Hematopoietic multipotent progenitor cell treated with erythropoietin and hydrocortisone succinate and interleukin-3 and kit ligand, for 4 days (in vitro differentiated cells): ENCODE data around the gene GTPBP6.
"Not testable (repeated sequence)": the region's sequence is repeated elsewhere in the genome, so short reads cannot be mapped to it uniquely, and the experiment has no call there.

Experiments
- DNase-seq: peaks from one replicate; pipeline ENCODE4 v3.0.0-alpha.2; 2015

Gene GTPBP6

DNA sequence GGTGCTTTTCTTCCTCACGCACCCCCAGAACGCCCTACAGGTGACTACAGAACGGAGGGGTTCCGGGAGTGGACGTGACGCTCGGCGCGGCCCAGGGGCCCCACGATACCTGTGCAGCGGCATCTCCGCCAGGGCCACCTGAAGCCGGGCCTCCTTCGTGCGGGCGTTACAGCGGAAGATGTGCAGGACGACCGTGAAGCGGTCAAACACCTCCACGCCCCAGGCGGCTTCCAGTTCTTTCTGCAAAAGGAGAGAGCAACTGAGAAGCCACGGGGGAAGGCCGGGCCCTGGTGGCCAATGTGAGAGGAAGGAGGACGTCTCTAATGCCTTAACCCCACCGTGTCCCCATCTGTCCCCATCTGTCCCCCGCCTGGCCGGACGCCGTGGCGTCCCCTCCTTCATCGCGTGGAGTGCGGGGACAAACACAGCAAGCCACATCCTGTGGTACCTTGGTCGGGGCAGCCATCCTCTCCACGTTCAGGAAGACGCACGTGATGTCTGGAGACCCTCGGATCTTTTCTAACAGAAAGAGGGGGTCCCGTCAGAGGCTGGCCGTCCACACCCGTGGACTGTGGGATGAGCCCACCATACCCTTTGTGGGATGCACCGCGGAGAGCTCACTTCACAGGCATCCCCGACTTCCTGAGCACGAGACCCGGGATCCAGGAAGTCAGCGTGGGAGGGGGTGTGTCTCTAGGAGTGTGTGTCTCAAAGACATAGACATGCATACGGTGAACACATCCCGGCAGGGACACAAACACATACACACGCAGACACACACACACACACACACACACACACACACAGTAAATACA lies 3.6 kb downstream of the GTPBP6 start:
- no peak for DNase-seq

GRCh38 chrX:314049-314448 lies 4.5 kb downstream of the GTPBP6 start:
- no peak for DNase-seq

DNA sequence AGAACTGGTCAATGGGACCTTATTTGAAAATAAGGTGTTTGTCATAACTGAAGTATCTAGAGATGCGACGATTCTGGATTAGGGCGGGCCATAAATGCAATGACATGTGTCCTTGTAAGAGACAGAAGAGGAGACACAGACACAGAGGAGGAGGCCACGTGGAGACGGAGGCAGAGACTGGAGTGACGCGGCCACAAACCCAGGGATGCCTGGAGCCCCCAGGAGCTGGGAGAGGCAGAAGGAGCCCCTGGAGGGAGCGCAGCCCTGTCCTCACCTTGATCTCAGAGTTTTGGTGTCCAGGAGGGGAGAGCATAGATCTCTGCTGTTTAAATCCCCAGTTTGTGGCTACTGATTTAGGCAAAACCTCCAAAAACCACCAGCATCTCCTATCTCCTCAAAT lies 5.0 kb downstream of the GTPBP6 start:
- DNase-seq, result no peak

- DNase-seq, result no peak
Measured at GRCh38 chrX:312621-313331, 5.8 kb downstream of the GTPBP6 start.

- DNase-seq, result no peak
Measured at GRCh38 chrX:311156-312129, 7.2 kb downstream of the GTPBP6 start.

GRCh38 chrX:310621-311155 lies 7.9 kb downstream of the GTPBP6 start:
- DNase-seq, result no peak

- no peak for DNase-seq
Measured at GRCh38 chrX:308821-309520, 9.6 kb downstream of the GTPBP6 start.

DNA sequence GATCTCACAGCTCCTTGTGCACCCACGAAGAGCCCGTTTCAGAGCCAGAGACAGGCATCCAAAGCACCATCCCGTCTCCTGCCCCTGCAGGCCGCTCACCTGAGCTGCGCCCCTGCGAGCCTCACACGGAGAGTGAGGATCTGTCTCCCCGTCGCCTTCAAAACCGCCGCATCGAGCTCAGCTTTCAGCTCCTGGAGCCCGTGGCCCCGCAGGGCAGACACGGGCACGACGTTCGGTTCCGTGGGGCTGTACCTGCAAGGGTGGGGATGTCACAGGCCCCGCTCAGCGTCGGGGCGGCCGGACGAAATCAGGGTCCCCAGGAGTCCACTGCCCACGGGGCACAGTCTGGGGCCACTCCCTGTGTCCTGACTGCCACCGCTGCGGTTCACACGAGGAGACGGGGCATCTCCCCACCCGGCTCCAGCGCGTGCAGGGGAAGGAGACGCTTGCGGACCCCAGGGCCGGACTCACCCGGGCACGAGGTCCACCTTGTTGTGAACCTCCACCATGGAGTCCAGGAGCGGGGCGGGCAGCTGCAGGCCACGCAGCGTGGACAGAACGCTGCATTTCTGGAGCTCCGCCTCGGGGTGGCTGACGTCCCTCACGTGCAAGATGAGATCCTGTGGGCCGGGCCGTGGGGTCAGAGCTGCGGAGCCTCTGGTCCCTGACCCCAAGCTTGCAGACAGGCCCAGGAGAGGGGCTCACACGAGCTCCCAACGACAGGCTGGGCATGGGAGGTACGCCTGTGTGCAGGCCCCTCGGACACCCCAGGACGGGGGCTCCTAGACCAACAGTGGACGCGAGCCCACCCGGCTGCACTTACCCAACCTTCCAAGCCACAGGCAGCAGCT lies 11.1 kb downstream of the GTPBP6 start:
- no peak for DNase-seq

DNA sequence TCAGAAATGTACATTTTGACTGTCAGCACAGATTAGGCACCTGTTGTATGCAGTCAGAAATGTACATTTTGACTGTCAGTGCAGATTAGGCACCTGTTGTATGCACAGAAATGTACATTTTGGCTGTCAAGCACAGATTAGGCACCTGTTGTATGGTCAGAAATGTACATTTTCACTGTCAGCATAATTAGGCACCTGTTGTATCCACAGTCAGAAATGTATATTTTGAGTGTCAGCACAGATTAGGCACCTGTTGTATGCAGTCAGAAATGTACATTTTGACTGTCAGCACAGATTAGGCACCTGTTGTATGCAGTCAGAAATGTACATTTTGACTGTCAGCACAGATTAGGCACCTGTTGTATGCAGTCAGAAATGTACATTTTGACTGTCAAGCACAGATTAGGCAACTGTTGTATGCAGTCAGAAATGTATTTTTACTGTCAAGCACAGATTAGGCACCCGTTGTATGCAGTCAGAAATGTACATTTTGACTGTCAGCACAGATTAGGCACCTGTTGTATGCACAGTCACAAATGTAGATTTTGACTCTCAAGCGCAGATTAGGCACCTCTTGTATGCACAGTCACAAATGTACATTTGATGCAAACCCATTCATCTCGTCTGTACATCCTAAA lies 11.9 kb downstream of the GTPBP6 start:
- not testable (repeated sequence) for DNase-seq

GRCh38 chrX:305781-306613 lies 12.6 kb downstream of the GTPBP6 start:
- not testable (repeated sequence) for DNase-seq

DNA sequence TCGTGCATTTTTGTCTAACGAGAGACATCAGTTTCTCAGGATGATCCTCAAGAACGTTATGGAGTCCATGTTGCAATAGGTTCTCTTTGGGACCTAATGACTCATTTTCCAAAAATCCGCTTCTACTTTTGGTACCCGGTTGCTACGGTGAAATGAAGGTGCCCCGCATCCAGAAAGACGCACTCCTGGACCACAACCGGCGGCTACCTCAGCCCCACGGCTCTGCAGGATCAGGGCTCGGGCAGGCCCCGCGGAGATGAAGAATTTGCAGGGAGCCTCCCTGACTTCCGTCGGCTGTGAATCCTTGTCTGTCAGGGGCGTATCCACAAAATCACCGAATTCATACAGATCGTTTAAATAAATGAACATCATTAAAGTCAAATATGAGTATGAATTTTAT lies 15.6 kb downstream of the GTPBP6 start:
- DNase-seq, result no peak

- no peak for DNase-seq
Measured at GRCh38 chrX:300334-300733, 18.3 kb downstream of the GTPBP6 start.

DNA sequence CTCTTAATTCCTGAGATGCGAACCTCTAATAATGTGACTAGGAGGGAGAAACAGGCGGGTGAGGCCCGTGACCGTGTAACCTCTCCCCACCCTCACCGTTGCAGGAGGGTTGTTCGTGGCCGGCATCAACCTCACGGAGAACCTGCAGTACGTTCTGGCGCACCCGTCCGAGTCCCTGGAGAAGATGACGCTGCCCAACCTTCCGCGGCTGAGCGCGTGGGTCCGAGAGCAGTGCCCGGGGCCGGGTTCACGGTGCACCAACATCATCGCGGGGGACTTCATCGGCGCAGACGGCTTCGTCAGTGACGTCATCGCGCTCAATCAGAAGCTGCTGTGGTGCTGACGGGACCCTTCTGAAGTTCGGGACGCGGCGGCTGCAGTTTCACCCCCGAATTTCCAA lies 19.6 kb downstream of the GTPBP6 start:
- DNase-seq, result no peak

- no peak for DNase-seq
Measured at GRCh38 chrX:295136-295535, 23.5 kb downstream of the GTPBP6 start.

- no peak for DNase-seq
Measured at GRCh38 chrX:292900-293897, 25.4 kb downstream of the GTPBP6 start.

DNA sequence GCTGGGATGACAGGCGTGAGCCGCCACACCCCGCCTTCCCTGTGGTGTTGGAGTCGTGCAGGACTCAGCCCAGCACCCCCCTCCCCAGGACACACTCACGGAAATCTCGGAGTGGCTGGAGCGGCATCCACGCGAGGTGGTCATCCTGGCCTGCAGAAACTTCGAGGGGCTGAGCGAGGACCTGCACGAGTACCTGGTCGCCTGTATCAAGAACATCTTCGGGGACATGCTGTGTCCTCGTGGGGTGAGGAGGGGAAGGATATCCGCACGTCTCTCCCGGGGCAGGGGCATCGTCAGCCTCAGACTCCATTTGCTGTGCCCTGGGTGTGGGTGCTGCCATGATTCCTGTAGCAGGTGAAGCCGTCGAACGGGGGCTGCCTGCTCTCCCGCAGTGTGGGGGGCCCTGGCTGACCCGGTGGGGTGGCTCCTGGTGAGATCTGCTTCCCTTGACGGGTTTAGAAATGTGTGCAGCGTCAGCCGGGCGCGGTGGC lies 27.1 kb downstream of the GTPBP6 start:
- DNase-seq, result no peak

GRCh38 chrX:290476-291166 lies 28.0 kb downstream of the GTPBP6 start:
- DNase-seq, result no peak

GRCh38 chrX:288561-288991 lies 30.0 kb downstream of the GTPBP6 start:
- DNase-seq, result no peak
